PC-9 (cell line): ENCODE results near the gene MORF4L1. TPM values are rescaled to one million over a fixed set of nuclear protein-coding genes. Genes with fewer than 3 reads are reported as not detected.

Experiments used
- BruUV-seq: library from RNA; stranded (reverse); fragments of 400-500 nt; replicated peaks from 2 replicates; lab custom pipeline; 2021; lab: Mats Ljungman, UMichigan
- CTCF ChIA-PET: fragments of 300-600 bp; sonication (Branson Sonifier 250); formaldehyde crosslinking; loops from one replicate; lab custom pipeline; 2022; ENCODE audit warnings: antibody characterized with exemption; lab: Charles Lee
- POLR2A ChIA-PET: fragments of 300-600 bp; sonication (Branson Sonifier 250); formaldehyde crosslinking; loops from one replicate; lab custom pipeline; 2022; ENCODE audit warnings: antibody characterized with exemption; ENCODE audit not compliant: unreplicated experiment; lab: Charles Lee
- DNase-seq, 2 experiments: peaks; one replicate each; pipeline versions ENCODE4 v3.0.0 to v3.0.0-alpha.2; 2015 to 2022; ENCODE audit warnings: mixed read lengths in 1 of 2
- H2AFZ ChIP-seq: fragments of 200-600 bp; sonication (generic); 2 replicates; pipeline ENCODE4 v1.8.1; 2017; ENCODE audit warnings: antibody characterized with exemption
- H3F3A ChIP-seq: fragments of 200-600 bp; sonication (generic); 2 replicates; pipeline ENCODE4 v1.8.1; 2017; ENCODE audit warnings: antibody characterized with exemption, mild to moderate bottlenecking, low read depth; ENCODE audit not compliant: insufficient read depth
- H3K27ac ChIP-seq: fragments of 200-600 bp; sonication (generic); 2 replicates; pipeline ENCODE4 v1.6.1; 2016; ENCODE audit warnings: mixed run types
- H3K27me3 ChIP-seq: fragments of 200-600 bp; sonication (generic); 2 replicates; pipeline ENCODE4 v1.6.1; 2016; ENCODE audit warnings: low read depth, mixed run types; ENCODE audit not compliant: insufficient read depth
- H3K36me3 ChIP-seq: fragments of 200-600 bp; sonication (generic); 2 replicates; pipeline ENCODE4 v1.6.1; 2016; ENCODE audit warnings: low read depth, mixed run types
- H3K4me1 ChIP-seq: fragments of 200-600 bp; sonication (generic); replicated peaks from 2 replicates; pipeline ENCODE4 v1.6.1; 2016; ENCODE audit warnings: mixed run types; ENCODE audit not compliant: insufficient read depth
- H3K4me2 ChIP-seq: fragments of 200-600 bp; sonication (generic); 2 replicates; pipeline ENCODE4 v1.6.1; 2017; ENCODE audit warnings: mixed run types
- H3K4me3 ChIP-seq: fragments of 200-600 bp; sonication (generic); 2 replicates; pipeline ENCODE4 v1.6.1; 2016; ENCODE audit warnings: mixed run types
- H3K79me2 ChIP-seq: fragments of 200-600 bp; sonication (generic); 2 replicates; pipeline ENCODE4 v1.6.1; 2017; ENCODE audit warnings: low read depth, mixed run types
- H3K9me2 ChIP-seq: fragments of 200-600 bp; sonication (generic); 2 replicates; pipeline ENCODE4 v1.8.1; 2017; ENCODE audit warnings: mild to moderate bottlenecking; ENCODE audit not compliant: insufficient read depth
- H3K9me3 ChIP-seq: fragments of 200-600 bp; sonication (generic); 2 replicates; pipeline ENCODE4 v1.8.1; 2016; ENCODE audit warnings: low read depth; ENCODE audit not compliant: insufficient read depth
- H4K20me1 ChIP-seq: fragments of 200-600 bp; sonication (generic); 2 replicates; pipeline ENCODE4 v1.8.1; 2017; ENCODE audit not compliant: insufficient read depth
- EZH2 ChIP-seq: fragments of 200-600 bp; sonication (generic); IDR thresholded peaks from 2 replicates; pipeline ENCODE4 v1.8.0; 2017; ENCODE audit warnings: antibody characterized with exemption, low read depth
- intact Hi-C: fragments of 100-400 bp; cut with micrococcal nuclease; formaldehyde crosslinking; loops from one replicate; pipeline ENCODE4 v1.10.0; 2022; ENCODE audit not compliant: unreplicated experiment
- total RNA-seq: library from RNA; stranded (reverse); gene quantifications from 2 replicates; pipeline ENCODE4 v1.2.3, GENCODE V29; 2021
- TF ChIP-seq, protein P1 (sequence below): fragments of 200-600 bp; sonication (generic); conservative IDR thresholded peaks from 2 replicates; pipeline ENCODE4 v1.6.1; 2017; ENCODE audit warnings: mixed run types, antibody characterized with exemption, mild to moderate bottlenecking, moderate library complexity

MORF4L1 gene
- total RNA-seq, 1 experiment from 2014 or later: 282 TPM

DNA sequence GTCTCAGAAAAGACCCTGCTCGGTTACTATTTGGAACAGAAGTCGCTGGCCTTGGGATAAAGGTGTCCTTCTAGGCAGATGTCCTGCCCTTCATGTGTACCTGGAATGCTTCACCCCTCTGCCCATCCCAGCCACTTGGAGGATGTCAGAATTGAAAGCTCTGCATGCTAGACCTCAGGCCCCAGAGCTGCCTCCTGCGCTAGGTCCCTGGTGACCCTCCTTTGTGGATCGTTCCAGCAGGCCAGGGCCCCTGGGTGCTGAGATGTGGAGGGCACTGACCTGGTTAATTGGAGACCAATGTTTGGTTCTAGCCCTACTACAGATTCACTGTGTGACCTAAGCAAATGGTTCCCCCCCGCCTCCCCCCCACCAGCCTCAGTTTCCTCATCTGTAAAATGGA, 74.8 kb downstream of the MORF4L1 start:
- H3K4me2 ChIP-seq: no peak overlapping the region
- no TSS peak for BruUV-seq
- no peak for DNase-seq
- H3K9me2 ChIP-seq: no peaks in the 10 kb centered on the region
- TF ChIP-seq EZH2: no peak
- TF ChIP-seq, protein P1, sequence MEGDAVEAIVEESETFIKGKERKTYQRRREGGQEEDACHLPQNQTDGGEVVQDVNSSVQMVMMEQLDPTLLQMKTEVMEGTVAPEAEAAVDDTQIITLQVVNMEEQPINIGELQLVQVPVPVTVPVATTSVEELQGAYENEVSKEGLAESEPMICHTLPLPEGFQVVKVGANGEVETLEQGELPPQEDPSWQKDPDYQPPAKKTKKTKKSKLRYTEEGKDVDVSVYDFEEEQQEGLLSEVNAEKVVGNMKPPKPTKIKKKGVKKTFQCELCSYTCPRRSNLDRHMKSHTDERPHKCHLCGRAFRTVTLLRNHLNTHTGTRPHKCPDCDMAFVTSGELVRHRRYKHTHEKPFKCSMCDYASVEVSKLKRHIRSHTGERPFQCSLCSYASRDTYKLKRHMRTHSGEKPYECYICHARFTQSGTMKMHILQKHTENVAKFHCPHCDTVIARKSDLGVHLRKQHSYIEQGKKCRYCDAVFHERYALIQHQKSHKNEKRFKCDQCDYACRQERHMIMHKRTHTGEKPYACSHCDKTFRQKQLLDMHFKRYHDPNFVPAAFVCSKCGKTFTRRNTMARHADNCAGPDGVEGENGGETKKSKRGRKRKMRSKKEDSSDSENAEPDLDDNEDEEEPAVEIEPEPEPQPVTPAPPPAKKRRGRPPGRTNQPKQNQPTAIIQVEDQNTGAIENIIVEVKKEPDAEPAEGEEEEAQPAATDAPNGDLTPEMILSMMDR: no peak
- H3F3A ChIP-seq: peaks cover 40% of the 10 kb centered on the region
- no peak overlapping the region for H3K4me3 ChIP-seq
- H3K9me3 ChIP-seq: no peaks in the 10 kb centered on the region
- H3K79me2 ChIP-seq: peaks cover 18% of the 10 kb centered on the region
- intact Hi-C loops: loop anchor here (5.0 kb wide), 1 partner anchor 40 kb away; no protein-coding TSS in a partner anchor
- peaks cover 56% of the 10 kb centered on the region for H3K4me1 ChIP-seq
- no peaks in the 10 kb centered on the region for H3K36me3 ChIP-seq
- no peak overlapping the region for H2AFZ ChIP-seq
- no peaks in the 10 kb centered on the region for H3K27me3 ChIP-seq
- ChIA-PET CTCF (interaction anchor here (0.7 kb wide), 1 partner anchor 15 kb away, joined by 3 read pairs; no protein-coding TSS in a partner anchor), POLR2A (no interaction called here)
- no peaks in the 10 kb centered on the region for H4K20me1 ChIP-seq
- H3K27ac ChIP-seq: no peak overlapping the region

Other genes starting within 250 kb of the MORF4L1 start
- gene CHRNB4, start 231.7 kb upstream of the MORF4L1 start, total RNA-seq: 0.13 TPM in 1 of 2 replicates, not detected in the other
- 1.3 and 1.9 TPM in 2 replicates for gene ADAMTS7, start 61.4 kb upstream of the MORF4L1 start, total RNA-seq
- gene CTSH, start 72.2 kb downstream of the MORF4L1 start, total RNA-seq: 101 and 128 TPM in 2 replicates
- 2.3 and 6.0 TPM in 2 replicates for gene RASGRF1, start 217.9 kb downstream of the MORF4L1 start, total RNA-seq